Upper lobe of left lung (tissue), 4 donors: ENCODE results near the gene XYLT1.

ENCODE experiments used
- CTCF ChIP-seq, 6 experiments: fragments of 450-650 bp in 4 of 6; fragments of 200-600 bp in 2 of 6; sonication (generic) in 2 of 6; IDR thresholded peaks; one replicate each; pipeline ENCODE4 v1.5.1; 2016 to 2019; ENCODE audit warnings: antibody characterized with exemption in 6 of 6
- EP300 ChIP-seq, 4 donors: sonication (generic); formaldehyde crosslinking; IDR thresholded peaks; one replicate each; pipeline ENCODE4 v1.5.1; 2017; ENCODE audit warnings: antibody characterized with exemption in 4 of 4, control low read depth in 2 of 4
- POLR2A ChIP-seq, 4 donors: fragments of 450-650 bp; IDR thresholded peaks; one replicate each; pipeline ENCODE4 v1.5.1; 2016 to 2017; ENCODE audit warnings: antibody characterized with exemption in 4 of 4, mild to moderate bottlenecking in 2 of 4
- POLR2AphosphoS5 ChIP-seq, 2 donors: sonication (generic); formaldehyde crosslinking; IDR thresholded peaks; one replicate each; pipeline ENCODE4 v1.5.1; 2017; ENCODE audit warnings: antibody characterized with exemption in 2 of 2

- TF ChIP-seq CTCF (IDR thresholded peaks at IDR 0.05) = no peak
- no peak for TF ChIP-seq POLR2A (IDR thresholded peaks at IDR 0.05)
- TF ChIP-seq EP300 (IDR thresholded peaks at IDR 0.05) = no peak
- TF ChIP-seq POLR2AphosphoS5 (IDR thresholded peaks at IDR 0.05) = no peak
Observed at GRCh38 chr16:17276010-17276530, 194.7 kb downstream of the XYLT1 start.
